Endothelial cell of umbilical vein (primary cell): Measurements from ENCODE around the gene CD248.

Experiments used
- EZH2 ChIP-seq: IDR thresholded peaks from 2 replicates; pipeline ENCODE4 v1.6.1; 2012; ENCODE audit warnings: borderline replicate concordance, low read depth, mild to moderate bottlenecking, moderate library complexity, low read length, inconsistent platforms; ENCODE audit not compliant: severe bottlenecking
- GATA2 ChIP-seq: IDR thresholded peaks from 2 replicates; pipeline ENCODE4 v1.7.0; 2011; ENCODE audit warnings: low read depth, mild to moderate bottlenecking, moderate library complexity, mixed read lengths, low read length; ENCODE audit not compliant: insufficient read length, insufficient read depth
- JUN ChIP-seq: IDR thresholded peaks from 2 replicates; pipeline ENCODE4 v1.6.1; 2011; ENCODE audit warnings: borderline replicate concordance, low read depth; ENCODE audit not compliant: insufficient read length, insufficient read depth
- MYC ChIP-seq: IDR thresholded peaks from one replicate; pipeline ENCODE4 v1.6.1; 2011; ENCODE audit warnings: mild to moderate bottlenecking, low read depth, low read length
- POLR2A ChIP-seq: IDR thresholded peaks from 2 replicates; pipeline ENCODE4 v1.6.1; 2012; ENCODE audit warnings: low read depth, mild to moderate bottlenecking, control low read depth, low read length
- POLR2AphosphoS5 ChIP-seq: IDR thresholded peaks from 2 replicates; pipeline ENCODE4 v1.6.1; 2012; ENCODE audit warnings: low read depth, mild to moderate bottlenecking, control low read depth, low read length, moderate library complexity; ENCODE audit not compliant: insufficient read depth
- TF ChIP-seq, protein P1 (sequence below), 2 donors: IDR thresholded peaks; 1 replicate in 1 of 2; 2 replicates in 1 of 2; pipeline ENCODE4 v1.5.1; 2011; ENCODE audit warnings: low read length in 2 of 2, mild to moderate bottlenecking in 2 of 2, moderate library complexity in 2 of 2, control low read depth in 1 of 2, inconsistent platforms in 1 of 2, low read depth in 1 of 2; ENCODE audit not compliant: insufficient read depth in 1 of 2; ENCODE audit errors: extremely low read depth in 1 of 2

DNA sequence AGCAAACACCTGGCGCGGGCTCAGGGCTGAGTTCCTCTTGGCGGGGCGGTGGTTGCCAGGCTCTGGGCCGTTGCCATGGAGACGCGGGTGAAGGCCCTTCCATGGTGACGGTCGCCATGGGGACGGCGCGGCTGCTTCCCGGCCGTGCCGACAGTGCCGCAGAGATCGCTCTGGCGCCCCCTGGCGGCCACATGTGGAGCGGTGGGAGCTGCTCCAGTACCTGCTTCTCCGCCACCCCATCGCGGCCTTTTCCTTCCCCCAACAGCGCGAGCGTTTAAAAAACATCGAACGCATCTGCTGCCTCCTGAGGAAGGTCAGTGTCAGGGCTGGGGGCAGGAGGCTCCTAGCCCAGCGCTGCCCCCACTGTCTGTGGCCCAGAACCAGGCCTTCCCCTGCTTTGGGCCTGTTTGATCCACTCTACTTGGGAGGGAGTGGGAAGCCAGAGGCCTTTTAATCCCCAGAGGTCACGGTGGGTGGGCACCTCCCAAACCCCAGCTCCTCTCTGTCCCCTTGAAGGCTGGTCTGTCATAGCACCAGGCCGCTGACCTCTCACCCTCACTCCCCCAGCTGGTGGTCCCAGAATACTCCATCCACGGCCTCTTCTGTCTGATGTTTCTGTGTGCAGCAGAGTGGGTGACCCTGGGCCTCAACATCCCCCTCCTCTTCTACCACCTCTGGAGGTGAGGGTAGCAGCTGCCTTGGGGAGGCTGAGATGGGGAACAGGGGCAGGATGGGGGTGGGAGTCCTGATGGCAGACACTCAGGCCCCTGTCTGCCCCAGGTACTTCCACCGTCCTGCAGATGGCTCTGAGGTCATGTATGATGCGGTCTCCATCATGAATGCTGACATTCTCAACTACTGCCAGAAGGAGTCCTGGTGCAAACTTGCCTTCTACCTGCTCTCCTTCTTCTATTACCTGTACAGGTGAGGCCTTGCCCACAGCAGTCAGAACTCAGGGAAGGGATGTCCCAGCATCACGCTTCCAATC lies 34.1 kb downstream of the CD248 start:
- TF ChIP-seq GATA2 (no peak), POLR2AphosphoS5 (peak; percentile 84), POLR2A (peak; percentile 74), MYC (no peak), EZH2 (no peak), JUN (no peak)
- TF ChIP-seq, protein P1, sequence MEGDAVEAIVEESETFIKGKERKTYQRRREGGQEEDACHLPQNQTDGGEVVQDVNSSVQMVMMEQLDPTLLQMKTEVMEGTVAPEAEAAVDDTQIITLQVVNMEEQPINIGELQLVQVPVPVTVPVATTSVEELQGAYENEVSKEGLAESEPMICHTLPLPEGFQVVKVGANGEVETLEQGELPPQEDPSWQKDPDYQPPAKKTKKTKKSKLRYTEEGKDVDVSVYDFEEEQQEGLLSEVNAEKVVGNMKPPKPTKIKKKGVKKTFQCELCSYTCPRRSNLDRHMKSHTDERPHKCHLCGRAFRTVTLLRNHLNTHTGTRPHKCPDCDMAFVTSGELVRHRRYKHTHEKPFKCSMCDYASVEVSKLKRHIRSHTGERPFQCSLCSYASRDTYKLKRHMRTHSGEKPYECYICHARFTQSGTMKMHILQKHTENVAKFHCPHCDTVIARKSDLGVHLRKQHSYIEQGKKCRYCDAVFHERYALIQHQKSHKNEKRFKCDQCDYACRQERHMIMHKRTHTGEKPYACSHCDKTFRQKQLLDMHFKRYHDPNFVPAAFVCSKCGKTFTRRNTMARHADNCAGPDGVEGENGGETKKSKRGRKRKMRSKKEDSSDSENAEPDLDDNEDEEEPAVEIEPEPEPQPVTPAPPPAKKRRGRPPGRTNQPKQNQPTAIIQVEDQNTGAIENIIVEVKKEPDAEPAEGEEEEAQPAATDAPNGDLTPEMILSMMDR (IDR thresholded peaks at IDR 0.05; ENCODE audit: extremely low read depth in 1 of 2, insufficient read depth in 1 of 2, low read depth in 1 of 2, low read length in 2 of 2): peak; percentile 98 to 100
